Keratinocyte (primary cell): ENCODE data around the gene ZMYND19. TPM values are rescaled to one million over a fixed set of nuclear protein-coding genes. Genes with fewer than 3 reads are reported as not detected.

Source experiments
- DNase-seq: peaks from one replicate; pipeline ENCODE4 v3.0.0-alpha.2; 2011; ENCODE audit warnings: low read depth, missing footprints, low spot score
- FAIRE-seq: peaks from 2 replicates; lab custom pipeline; 2011; peaks lifted over from hg19 to GRCh38; lab: Jason Lieb, UNC
- H2AFZ ChIP-seq: 2 replicates; pipeline ENCODE4 v1.6.0; 2012; ENCODE audit warnings: low read length, control low read depth, inconsistent platforms; ENCODE audit not compliant: control insufficient read depth
- H3K27ac ChIP-seq: 2 replicates; pipeline ENCODE4 v1.5.1; 2011; ENCODE audit warnings: low read length; ENCODE audit not compliant: control insufficient read depth, insufficient read depth
- H3K27me3 ChIP-seq: 3 replicates; pipeline ENCODE4 v1.6.0; 2011; ENCODE audit warnings: low read length; ENCODE audit not compliant: control insufficient read depth, insufficient read depth; ENCODE audit errors: extremely low read depth
- H3K36me3 ChIP-seq, 2 experiments: 2 replicates in 1 of 2; 3 replicates in 1 of 2; pipeline ENCODE4 v1.5.1; 2011; ENCODE audit warnings: low read length in 2 of 2, mild to moderate bottlenecking in 1 of 2; ENCODE audit not compliant: control insufficient read depth in 2 of 2, insufficient read depth in 2 of 2; ENCODE audit errors: extremely low read depth in 1 of 2
- H3K4me1 ChIP-seq: 3 replicates; pipeline ENCODE4 v1.5.1; 2011; ENCODE audit warnings: low read length; ENCODE audit not compliant: control insufficient read depth, insufficient read depth; ENCODE audit errors: extremely low read depth
- H3K4me2 ChIP-seq: 3 replicates; pipeline ENCODE4 v1.6.0; 2011; ENCODE audit warnings: low read depth, low read length; ENCODE audit not compliant: control insufficient read depth, insufficient read depth; ENCODE audit errors: extremely low read depth
- H3K4me3 ChIP-seq, 3 experiments: fragments of 200-600 bp in 1 of 3; sonication (generic) in 1 of 3; 2 replicates in 2 of 3; 3 replicates in 1 of 3; pipeline ENCODE4 v1.5.1; 2011 to 2016; ENCODE audit warnings: low read length in 3 of 3, mild to moderate bottlenecking in 3 of 3, control low read depth in 2 of 3, inconsistent platforms in 1 of 3, low read depth in 1 of 3, mixed read lengths in 1 of 3, mixed run types in 1 of 3, moderate library complexity in 1 of 3; ENCODE audit not compliant: control insufficient read depth in 2 of 3, insufficient read depth in 2 of 3; ENCODE audit errors: extremely low read depth in 1 of 3
- H3K79me2 ChIP-seq: 2 replicates; pipeline ENCODE4 v1.6.0; 2012; ENCODE audit warnings: low read length; ENCODE audit not compliant: control insufficient read depth, insufficient read depth
- H3K9ac ChIP-seq: 3 replicates; pipeline ENCODE4 v1.6.0; 2011; ENCODE audit warnings: low read length; ENCODE audit not compliant: control insufficient read depth, insufficient read depth; ENCODE audit errors: extremely low read depth
- H3K9me1 ChIP-seq: 3 replicates; pipeline ENCODE4 v1.6.0; 2011; ENCODE audit warnings: low read length; ENCODE audit not compliant: control insufficient read depth, insufficient read depth; ENCODE audit errors: extremely low read depth
- H3K9me3 ChIP-seq: 2 replicates; pipeline ENCODE4 v1.5.1; 2012; ENCODE audit warnings: low read depth, low read length; ENCODE audit not compliant: control insufficient read depth
- H4K20me1 ChIP-seq: 3 replicates; pipeline ENCODE4 v1.6.0; 2011; ENCODE audit warnings: low read length; ENCODE audit not compliant: control insufficient read depth, insufficient read depth; ENCODE audit errors: extremely low read depth
- CTCF ChIP-seq, 3 experiments: IDR thresholded peaks in 1 of 3; conservative IDR thresholded peaks in 1 of 3; optimal IDR thresholded peaks in 1 of 3; 2 replicates in 2 of 3; 3 replicates in 1 of 3; pipeline versions ENCODE3 to v1.5.1; 2011; ENCODE audit warnings: low read length in 3 of 3, mild to moderate bottlenecking in 3 of 3, moderate library complexity in 2 of 3, control low read depth in 1 of 3, inconsistent platforms in 1 of 3; ENCODE audit not compliant: insufficient read depth in 2 of 3; ENCODE audit errors: extremely low read depth in 1 of 3
- EZH2 ChIP-seq: IDR thresholded peaks from one replicate; pipeline ENCODE4 v1.6.1; 2012; ENCODE audit warnings: inconsistent platforms, mild to moderate bottlenecking, low read length, moderate library complexity
- dilution Hi-C: fragments of 300-500 bp; cut with MboI; formaldehyde crosslinking; loops from one replicate; pipeline ENCODE4 v1.7.0; 2020; ENCODE audit warnings: low sequenced_read_pairs; ENCODE audit not compliant: extremely low pct_ligation_motif_present
- polyA plus RNA-seq, 5 experiments: library from polyadenylated mRNA; depleted of rRNA in 3 of 5; stranded (reverse) in 3 of 5; stranded (forward) in 1 of 5; unstranded in 1 of 5; fragments of >200 nt; gene quantifications; 1 replicate in 1 of 5; 2 replicates in 3 of 5; 3 replicates in 1 of 5; pipeline versions ENCODE4 v1.2.1 to v1.2.3, GENCODE V29; 2011 to 2012; ENCODE audit warnings: missing spikeins in 2 of 5, low read depth in 1 of 5, low replicate concordance in 1 of 5

The ZMYND19 gene
- polyA plus RNA-seq, 1 donor (not counting 4 experiments of a cell fraction or from before 2014, with no cell fraction given): 25.8 TPM

DNA sequence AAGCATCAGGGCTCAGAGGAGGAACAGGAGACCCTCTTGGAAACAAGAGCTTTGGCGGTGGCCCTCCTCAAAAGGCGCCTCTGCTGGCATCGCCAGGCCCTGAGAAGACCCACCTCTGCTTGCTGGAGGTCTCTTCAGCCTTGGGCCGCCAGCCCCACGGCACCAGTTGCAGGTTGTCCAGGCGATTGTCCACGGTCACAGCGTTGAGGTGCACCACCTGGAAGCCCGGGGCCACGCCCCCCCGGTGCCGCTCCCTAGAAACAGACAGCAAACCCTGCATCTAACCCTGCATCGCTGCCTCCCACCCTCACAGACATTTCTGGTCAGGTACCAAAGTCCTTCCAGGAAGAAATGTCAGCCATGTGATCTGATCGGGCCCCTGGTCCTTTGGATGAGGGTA, 3.5 kb downstream of the ZMYND19 start:
- Histone ChIP-seq H3K36me3 (peaks cover 40 to 53% of the 10 kb centered on the region in 2 experiments), H3K27me3 (no peaks in the 10 kb centered on the region), H4K20me1 (peaks cover 11% of the 10 kb centered on the region), H3K27ac (no peak overlapping the region), H2AFZ (no peak overlapping the region), H3K4me3 (no peak overlapping the region), H3K9me1 (no peaks in the 10 kb centered on the region), H3K4me1 (peaks cover 13% of the 10 kb centered on the region), H3K4me2 (no peak overlapping the region), H3K79me2 (peaks cover 60% of the 10 kb centered on the region), H3K9ac (no peak overlapping the region), H3K9me3 (no peaks in the 10 kb centered on the region)
- dilution Hi-C loops: no loop called here
- FAIRE-seq: no peak
- DNase-seq: no peak
- TF ChIP-seq CTCF (optimal IDR thresholded peaks at IDR 0.05 in 1 of 3, IDR thresholded peaks at IDR 0.05 in 1 of 3, conservative IDR thresholded peaks at IDR 0.05 in 1 of 3; ENCODE audit: extremely low read depth in 1 of 3, insufficient read depth in 2 of 3, low read length in 3 of 3) (no peak), EZH2 (no peak)

- no peak overlapping the region for H3K4me3 ChIP-seq
- H3K9me3 ChIP-seq: no peaks in the 10 kb centered on the region
- no peak overlapping the region for H3K4me2 ChIP-seq
- no peak for TF ChIP-seq CTCF (optimal IDR thresholded peaks at IDR 0.05 in 1 of 3, IDR thresholded peaks at IDR 0.05 in 1 of 3, conservative IDR thresholded peaks at IDR 0.05 in 1 of 3; ENCODE audit: extremely low read depth in 1 of 3, insufficient read depth in 2 of 3, low read length in 3 of 3)
- no peak for TF ChIP-seq EZH2
- H4K20me1 ChIP-seq: peaks cover 10% of the 10 kb centered on the region
- peaks cover 45 to 64% of the 10 kb centered on the region in 2 experiments for H3K36me3 ChIP-seq
- H3K27ac ChIP-seq: no peak overlapping the region
- peaks cover 48% of the 10 kb centered on the region for H3K79me2 ChIP-seq
- dilution Hi-C loops: no loop called here
- H3K4me1 ChIP-seq: peaks cover 9% of the 10 kb centered on the region
- H2AFZ ChIP-seq: no peak overlapping the region
- no peak overlapping the region for H3K9ac ChIP-seq
- FAIRE-seq (no peak), DNase-seq (no peak)
- H3K9me1 ChIP-seq: no peaks in the 10 kb centered on the region
- H3K27me3 ChIP-seq: no peaks in the 10 kb centered on the region
Observed at GRCh38 chr9:137583957-137584356, 6.4 kb downstream of the ZMYND19 start.
